ENCODE measurements around the gene PRSS58. TPM values are rescaled to one million over a fixed set of nuclear protein-coding genes. Genes with fewer than 3 reads are reported as not detected.

PRSS58 gene
- total RNA-seq, 2 experiments from 2014 or later = not detected

DNA sequence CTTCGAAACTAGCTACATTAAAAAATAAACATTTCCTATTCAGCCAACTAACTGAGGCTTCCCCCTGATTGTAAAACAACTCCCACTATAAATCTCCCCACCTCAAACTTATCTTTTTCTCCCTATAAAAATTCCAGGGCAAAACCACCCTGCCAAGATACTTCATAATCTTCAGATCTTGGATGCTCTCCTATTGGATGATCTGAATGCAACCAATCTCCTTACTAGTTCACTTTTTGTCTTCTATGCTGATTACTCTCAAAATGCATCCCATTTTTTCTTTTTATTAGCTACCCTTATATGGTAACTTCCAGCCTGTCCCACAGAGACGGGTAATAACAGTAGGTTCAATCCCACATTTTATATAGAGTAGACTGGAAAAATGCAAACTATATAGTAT is 15.0 kb upstream of the PRSS58 start:
- peaks cover 4 to 17% of the 10 kb centered on the region in 2 experiments for H3K9me3 ChIP-seq (ENCODE audit: control insufficient read depth in 1 of 2, insufficient read depth in 1 of 2, low read length in 2 of 2)
- peaks cover 13% of the 10 kb centered on the region for H3K9me3 Mint-ChIP-seq
- H3K27me3 ChIP-seq (ENCODE audit: control insufficient read depth in 1 of 2, insufficient read depth in 2 of 2, low read length in 2 of 2) = peaks cover 0 to 8% of the 10 kb centered on the region in 2 experiments
- no peak overlapping the region for H3K27ac Mint-ChIP-seq
- no peaks in the 10 kb centered on the region for H3K36me3 ChIP-seq (ENCODE audit: insufficient read depth, low read length)
- ATAC-seq (ENCODE audit: poor library complexity) = no peak
- no peak overlapping the region for H3K27ac ChIP-seq (ENCODE audit: low read depth in 1 of 2, low read length in 2 of 2)
- no peak for DNase-seq
- CTCF ChIA-PET = interaction anchor here (1.4 kb wide), 1 partner anchor 18 kb away, joined by 3 read pairs; no protein-coding TSS in a partner anchor
- H3K4me3 ChIP-seq (ENCODE audit: low read length) = no peak overlapping the region
- peaks cover 30% of the 10 kb centered on the region for H3K27me3 Mint-ChIP-seq
- no peaks in the 10 kb centered on the region for H3K4me1 ChIP-seq (ENCODE audit: insufficient read depth, low read length)
- POLR2A ChIA-PET = no interaction called here
- H3K4me1 Mint-ChIP-seq (ENCODE audit: low read depth) = no peaks in the 10 kb centered on the region
- TF ChIP-seq, protein P1, sequence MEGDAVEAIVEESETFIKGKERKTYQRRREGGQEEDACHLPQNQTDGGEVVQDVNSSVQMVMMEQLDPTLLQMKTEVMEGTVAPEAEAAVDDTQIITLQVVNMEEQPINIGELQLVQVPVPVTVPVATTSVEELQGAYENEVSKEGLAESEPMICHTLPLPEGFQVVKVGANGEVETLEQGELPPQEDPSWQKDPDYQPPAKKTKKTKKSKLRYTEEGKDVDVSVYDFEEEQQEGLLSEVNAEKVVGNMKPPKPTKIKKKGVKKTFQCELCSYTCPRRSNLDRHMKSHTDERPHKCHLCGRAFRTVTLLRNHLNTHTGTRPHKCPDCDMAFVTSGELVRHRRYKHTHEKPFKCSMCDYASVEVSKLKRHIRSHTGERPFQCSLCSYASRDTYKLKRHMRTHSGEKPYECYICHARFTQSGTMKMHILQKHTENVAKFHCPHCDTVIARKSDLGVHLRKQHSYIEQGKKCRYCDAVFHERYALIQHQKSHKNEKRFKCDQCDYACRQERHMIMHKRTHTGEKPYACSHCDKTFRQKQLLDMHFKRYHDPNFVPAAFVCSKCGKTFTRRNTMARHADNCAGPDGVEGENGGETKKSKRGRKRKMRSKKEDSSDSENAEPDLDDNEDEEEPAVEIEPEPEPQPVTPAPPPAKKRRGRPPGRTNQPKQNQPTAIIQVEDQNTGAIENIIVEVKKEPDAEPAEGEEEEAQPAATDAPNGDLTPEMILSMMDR (IDR thresholded peaks at IDR 0.05) = no peak
- intact Hi-C loops (cut with DNase I, micrococcal nuclease) = no loop called here
- no peak overlapping the region for H3K4me3 Mint-ChIP-seq
- no peaks in the 10 kb centered on the region for H3K36me3 Mint-ChIP-seq (ENCODE audit: low read depth)

DNA sequence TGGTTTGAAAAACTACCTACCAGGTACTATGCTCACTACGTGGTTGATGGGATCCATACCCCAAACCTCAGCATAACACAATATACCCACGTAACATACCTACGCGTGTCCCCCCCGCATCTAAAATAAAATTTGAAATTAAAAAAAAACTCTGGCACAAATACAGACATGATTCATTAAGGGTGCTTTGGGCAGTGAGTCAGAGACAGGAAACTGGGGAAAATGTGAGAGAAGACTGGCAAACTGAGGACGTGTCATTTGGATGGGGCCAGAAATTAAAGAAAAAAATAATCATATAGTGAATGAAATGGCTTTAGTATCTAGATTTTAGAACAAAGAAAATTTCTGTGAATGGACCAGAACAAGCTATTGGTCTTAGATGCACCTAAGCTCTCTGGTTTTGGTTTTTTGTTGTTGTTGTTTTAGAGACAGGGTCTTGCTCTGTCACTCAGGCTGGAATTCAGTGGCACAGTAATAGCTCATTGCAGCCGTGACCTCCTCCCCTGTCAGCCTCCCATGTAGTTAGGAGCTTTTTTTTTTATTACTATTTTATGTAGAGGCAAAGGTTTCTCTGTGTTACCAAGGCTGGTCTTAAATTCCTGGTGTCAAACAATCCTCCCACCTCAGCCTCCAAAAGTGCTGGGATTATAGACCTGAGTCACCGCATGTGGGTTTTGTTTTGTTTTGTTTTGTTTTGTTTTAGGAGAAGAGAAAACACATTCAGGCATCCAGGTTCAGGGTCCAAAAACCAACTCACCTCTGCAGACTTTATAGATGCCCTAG is 5.9 kb upstream of the PRSS58 start:
- TF ChIP-seq, protein P1 (IDR thresholded peaks at IDR 0.05) = no peak
- DNase-seq (no peak), ATAC-seq (ENCODE audit: poor library complexity) (no peak)
- intact Hi-C loops (cut with DNase I, micrococcal nuclease) = no loop called here
- H3K4me1 ChIP-seq (ENCODE audit: insufficient read depth, low read length) = no peaks in the 10 kb centered on the region
- H3K9me3 ChIP-seq (ENCODE audit: control insufficient read depth in 1 of 2, insufficient read depth in 1 of 2, low read length in 2 of 2) = no peaks in the 10 kb centered on the region
- no peaks in the 10 kb centered on the region for H3K36me3 Mint-ChIP-seq (ENCODE audit: low read depth)
- ChIA-PET POLR2A (no interaction called here), CTCF (no interaction called here)
- no peaks in the 10 kb centered on the region for H3K27me3 ChIP-seq (ENCODE audit: control insufficient read depth in 1 of 2, insufficient read depth in 2 of 2, low read length in 2 of 2)
- H3K27ac ChIP-seq (ENCODE audit: low read depth in 1 of 2, low read length in 2 of 2) = no peak overlapping the region
- peaks cover 22% of the 10 kb centered on the region for H3K27me3 Mint-ChIP-seq
- H3K4me3 ChIP-seq (ENCODE audit: low read length) = no peak overlapping the region
- no peaks in the 10 kb centered on the region for H3K4me1 Mint-ChIP-seq (ENCODE audit: low read depth)
- no peak overlapping the region for H3K27ac Mint-ChIP-seq
- no peak overlapping the region for H3K4me3 Mint-ChIP-seq
- no peaks in the 10 kb centered on the region for H3K36me3 ChIP-seq (ENCODE audit: insufficient read depth, low read length)
- H3K9me3 Mint-ChIP-seq = no peaks in the 10 kb centered on the region

DNA sequence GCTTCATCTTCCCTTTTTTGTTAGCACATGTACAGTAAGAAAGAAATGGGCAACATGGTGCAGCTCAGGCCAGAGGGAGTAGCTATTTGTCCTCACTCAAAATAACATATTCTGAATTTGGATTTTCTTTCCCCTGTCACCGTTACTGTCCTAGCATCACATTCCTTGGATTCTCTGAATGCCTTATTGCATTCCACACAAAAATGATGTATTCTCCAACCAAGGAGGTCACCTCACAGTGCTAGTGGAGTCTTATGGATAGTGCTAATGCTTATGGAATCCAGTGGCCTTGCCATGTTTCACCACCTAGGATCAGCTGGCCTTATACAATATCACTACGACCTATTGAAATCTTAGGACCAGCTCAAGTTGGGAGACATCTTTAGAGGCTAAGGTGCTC is 7.2 kb downstream of the PRSS58 start:
- H3K4me3 Mint-ChIP-seq = no peak overlapping the region
- ChIA-PET POLR2A (no interaction called here), CTCF (interaction anchor here (0.7 kb wide), 1 partner anchor 851 kb away, joined by 4 read pairs; no protein-coding TSS in a partner anchor)
- H3K27me3 Mint-ChIP-seq = no peaks in the 10 kb centered on the region
- no peaks in the 10 kb centered on the region for H3K9me3 ChIP-seq (ENCODE audit: control insufficient read depth in 1 of 2, insufficient read depth in 1 of 2, low read length in 2 of 2)
- DNase-seq = no peak
- H3K27me3 ChIP-seq (ENCODE audit: control insufficient read depth in 1 of 2, insufficient read depth in 2 of 2, low read length in 2 of 2) = peaks cover 0 to 2% of the 10 kb centered on the region in 2 experiments
- H3K4me1 ChIP-seq (ENCODE audit: insufficient read depth, low read length) = no peaks in the 10 kb centered on the region
- TF ChIP-seq, protein P1 (IDR thresholded peaks at IDR 0.05) = no peak
- no peak overlapping the region for H3K27ac Mint-ChIP-seq
- no peak overlapping the region for H3K4me3 ChIP-seq (ENCODE audit: low read length)
- intact Hi-C loops (cut with DNase I, micrococcal nuclease) = no loop called here
- H3K9me3 Mint-ChIP-seq = no peaks in the 10 kb centered on the region
- no peak for ATAC-seq (ENCODE audit: poor library complexity)
- no peaks in the 10 kb centered on the region for H3K4me1 Mint-ChIP-seq (ENCODE audit: low read depth)
- H3K36me3 Mint-ChIP-seq (ENCODE audit: low read depth) = no peaks in the 10 kb centered on the region
- H3K27ac ChIP-seq (ENCODE audit: low read depth in 1 of 2, low read length in 2 of 2) = no peak overlapping the region
- H3K36me3 ChIP-seq (ENCODE audit: insufficient read depth, low read length) = no peaks in the 10 kb centered on the region

All from CD4-positive, alpha-beta T cell (primary cell).